GM12874 (cell line): Measurements from ENCODE around the gene AFAP1.

Experiments used
- TF ChIP-seq, protein P1 (sequence below): IDR thresholded peaks from 2 replicates; pipeline ENCODE4 v1.5.1; 2011; ENCODE audit warnings: low read depth, mild to moderate bottlenecking, control low read depth, low read length, moderate library complexity; ENCODE audit not compliant: insufficient read depth

The AFAP1 gene

DNA sequence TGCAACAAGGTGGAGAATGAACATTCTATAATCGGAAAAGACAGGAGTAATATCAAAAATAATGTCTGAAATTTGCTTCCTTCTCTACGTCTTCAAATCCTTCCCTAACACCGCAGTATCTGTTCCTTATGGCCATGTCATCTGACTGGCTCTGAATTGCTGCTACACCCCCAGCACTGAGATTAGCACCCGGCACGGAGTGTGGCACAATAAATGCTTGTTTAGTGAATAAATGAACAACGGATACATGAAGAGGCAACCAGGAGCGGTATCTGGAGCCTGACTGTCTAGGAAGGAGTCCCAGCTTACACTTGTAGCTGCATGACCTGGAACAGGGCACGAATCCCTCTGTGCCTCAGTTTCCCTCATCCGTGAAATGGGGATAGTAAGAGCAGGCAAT lies 164.3 kb downstream of the AFAP1 start:
- TF ChIP-seq, protein P1, sequence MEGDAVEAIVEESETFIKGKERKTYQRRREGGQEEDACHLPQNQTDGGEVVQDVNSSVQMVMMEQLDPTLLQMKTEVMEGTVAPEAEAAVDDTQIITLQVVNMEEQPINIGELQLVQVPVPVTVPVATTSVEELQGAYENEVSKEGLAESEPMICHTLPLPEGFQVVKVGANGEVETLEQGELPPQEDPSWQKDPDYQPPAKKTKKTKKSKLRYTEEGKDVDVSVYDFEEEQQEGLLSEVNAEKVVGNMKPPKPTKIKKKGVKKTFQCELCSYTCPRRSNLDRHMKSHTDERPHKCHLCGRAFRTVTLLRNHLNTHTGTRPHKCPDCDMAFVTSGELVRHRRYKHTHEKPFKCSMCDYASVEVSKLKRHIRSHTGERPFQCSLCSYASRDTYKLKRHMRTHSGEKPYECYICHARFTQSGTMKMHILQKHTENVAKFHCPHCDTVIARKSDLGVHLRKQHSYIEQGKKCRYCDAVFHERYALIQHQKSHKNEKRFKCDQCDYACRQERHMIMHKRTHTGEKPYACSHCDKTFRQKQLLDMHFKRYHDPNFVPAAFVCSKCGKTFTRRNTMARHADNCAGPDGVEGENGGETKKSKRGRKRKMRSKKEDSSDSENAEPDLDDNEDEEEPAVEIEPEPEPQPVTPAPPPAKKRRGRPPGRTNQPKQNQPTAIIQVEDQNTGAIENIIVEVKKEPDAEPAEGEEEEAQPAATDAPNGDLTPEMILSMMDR: no peak

DNA sequence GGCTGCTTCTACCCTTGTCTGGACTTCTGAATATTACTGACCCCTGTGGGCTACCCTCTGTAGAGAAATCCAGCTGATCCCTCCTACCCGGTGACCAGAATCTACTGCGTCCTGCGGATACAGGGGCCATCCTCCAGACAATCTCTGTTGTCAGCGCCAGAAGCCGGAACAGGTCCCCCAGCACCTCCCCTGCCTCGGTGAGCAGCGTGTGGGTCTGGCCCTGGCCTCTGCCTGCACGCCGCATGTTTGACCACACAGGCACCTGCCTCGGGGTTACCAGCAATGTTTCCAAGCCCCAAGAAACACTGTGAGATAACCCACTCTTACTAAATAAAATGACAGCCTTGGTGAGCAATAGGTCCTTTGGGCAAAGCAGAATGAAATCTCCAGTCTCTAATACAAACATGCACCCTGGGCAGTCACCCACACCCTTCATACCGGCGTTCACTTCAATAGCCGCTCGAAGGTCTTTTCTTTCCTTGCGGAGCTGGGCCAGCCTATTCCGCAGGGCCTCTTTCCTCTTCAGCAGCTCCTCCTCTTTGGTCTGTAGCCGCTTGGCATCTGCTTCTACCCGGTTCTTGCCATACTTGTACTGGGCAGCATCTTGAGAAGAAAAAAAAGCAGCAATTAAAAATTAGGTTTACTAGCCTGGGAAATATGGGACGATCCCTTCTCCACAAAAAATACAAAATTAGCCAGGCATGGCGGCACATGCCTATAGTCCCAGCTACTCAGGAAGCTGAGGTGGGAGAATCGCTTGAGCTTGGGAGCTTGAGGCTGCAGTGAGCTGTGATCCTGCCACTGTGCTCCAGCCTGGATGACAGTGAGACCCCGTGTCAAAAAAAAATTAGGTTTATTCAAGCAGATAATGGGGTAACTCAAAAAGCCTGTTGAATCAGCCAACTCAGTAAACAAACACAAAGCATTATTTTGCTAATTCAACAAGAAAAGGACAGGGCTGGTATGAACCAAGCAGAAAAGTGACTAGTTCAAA lies 165.1 kb downstream of the AFAP1 start:
- TF ChIP-seq, protein P1: no peak

DNA sequence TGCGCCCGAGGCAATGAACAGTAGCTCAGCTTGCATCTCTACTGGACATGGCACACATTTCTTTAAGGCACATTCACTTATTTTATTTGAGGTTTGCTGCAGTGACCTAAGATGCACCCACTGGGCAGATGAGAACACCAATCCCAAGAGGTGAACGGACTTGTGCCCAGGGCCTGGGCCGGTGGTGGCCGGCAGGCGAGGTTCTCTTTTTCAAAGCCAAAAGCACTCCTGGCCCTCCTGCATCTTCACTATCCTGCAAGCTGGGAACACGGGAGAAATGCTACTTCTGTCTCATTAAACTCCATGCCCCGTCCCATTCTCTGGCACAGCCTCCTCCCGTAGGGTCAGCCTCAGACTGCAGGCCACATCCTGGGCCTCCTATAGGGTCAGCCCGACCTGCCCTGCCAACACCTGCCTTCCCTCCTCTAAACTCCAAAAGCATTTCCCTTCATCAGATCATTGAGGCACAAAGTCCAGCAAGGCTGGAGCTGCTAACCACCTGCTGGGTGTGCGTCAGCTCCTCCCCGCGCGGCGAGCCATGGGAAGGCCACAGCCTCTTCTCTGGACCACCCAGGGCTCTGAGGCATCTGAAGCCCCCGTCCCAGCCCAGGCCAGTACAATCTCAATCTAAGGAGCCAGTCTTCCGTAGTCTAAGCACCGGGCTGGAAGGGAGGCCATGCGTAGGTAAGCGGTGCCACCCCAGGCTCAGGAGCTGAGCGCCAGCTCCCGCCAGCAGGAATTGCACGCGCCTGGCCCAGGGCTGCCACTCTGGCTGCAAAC lies 166.1 kb downstream of the AFAP1 start:
- TF ChIP-seq, protein P1: no peak

DNA sequence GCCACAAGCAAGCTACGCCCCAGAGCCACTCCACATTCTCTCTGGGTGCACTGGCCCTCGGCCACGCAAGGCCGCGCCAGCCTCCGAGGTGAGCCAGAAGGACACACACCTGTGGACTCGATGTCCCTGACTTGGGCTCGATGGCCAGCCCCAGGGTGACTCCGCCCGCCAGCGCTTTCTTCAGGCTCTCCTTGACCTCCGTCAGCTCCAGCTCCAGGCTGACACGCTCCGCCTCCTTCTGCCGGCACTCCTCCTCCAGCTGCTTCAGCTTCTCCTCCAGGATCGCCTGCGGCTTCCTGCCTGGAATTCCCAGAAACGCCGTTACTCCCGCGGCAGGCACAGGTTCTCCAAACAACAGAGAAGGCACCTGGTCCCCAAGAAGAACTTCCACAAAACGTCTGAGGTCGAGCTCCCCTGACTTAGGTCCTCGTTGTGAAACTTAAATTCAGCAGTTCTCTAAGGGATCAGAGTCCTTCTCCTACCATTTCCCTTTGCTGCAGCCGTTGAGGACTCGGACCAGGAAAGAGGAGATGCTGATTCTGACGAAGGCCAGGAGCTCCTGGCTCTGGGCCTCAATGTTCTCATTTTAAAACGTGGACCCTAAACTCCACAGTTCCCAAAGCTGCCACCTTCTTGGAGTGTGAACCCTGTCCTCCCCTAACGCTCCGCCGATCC lies 166.8 kb downstream of the AFAP1 start:
- TF ChIP-seq, protein P1: no peak

DNA sequence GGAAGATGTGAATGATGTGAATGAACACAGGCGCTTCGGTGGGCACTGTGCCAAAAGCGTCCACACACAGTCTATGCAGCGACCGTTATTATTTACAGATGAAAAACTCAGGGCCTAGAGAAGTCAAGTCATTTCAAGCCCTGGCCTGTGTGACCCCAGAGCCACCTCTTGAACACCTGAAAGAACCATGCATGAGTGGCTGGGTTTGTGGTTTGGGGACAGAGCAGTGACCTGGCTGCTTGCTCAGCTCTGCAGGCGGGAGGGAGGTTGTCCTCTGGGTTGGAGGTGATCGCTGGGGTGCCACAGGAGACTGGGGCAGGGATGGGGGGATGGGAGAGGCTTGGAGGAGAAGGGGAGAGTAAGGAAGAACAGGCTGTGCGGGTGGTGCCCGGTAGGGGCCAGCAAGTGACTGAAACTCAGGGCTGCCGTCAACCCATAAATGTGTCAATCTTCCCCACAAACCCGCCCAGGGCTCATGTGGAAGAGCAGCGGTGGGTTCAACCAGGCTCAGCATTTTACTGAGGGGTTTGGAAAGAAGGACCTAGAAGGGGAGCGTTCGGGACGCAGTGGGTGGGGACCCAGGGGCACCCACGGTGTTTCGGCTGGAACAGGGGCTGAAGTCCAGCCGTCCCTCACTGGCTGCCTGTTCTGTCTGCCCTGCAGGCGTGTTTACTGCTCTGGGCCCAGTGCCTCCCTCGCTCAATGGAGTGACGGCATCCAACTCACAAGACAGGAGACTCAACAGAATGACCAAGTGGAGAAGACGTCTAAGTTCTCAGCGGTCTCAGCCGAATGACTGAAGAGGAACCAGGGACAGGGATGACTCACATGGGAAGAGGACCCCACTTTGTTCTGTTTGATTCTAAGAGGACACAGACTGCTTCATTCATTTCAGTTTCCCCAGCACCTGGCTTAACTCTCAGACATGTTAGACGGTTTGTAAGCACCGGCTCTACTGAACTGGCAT lies 167.8 kb downstream of the AFAP1 start:
- TF ChIP-seq, protein P1: no peak

DNA sequence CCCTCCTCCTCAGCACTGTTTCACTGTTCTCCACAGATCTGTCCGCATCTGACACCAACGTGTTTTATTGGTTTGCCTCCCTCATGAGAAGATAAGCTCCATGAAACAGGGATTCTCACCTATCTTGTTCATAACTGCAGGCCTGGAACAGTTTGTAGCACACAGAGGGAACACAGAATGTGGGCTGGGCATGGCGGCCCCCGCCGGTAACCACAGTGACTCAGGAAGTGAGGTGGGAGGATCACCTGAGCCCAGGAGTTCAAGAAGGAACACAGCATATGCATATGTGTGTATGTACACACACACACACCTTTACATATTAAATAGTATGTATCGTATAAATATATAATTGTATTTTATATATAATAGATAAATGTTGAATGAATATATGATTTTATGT lies 168.6 kb downstream of the AFAP1 start:
- TF ChIP-seq, protein P1: no peak
